ENCODE results near the gene TRAM2. TPM values are rescaled to one million over a fixed set of nuclear protein-coding genes. Genes with fewer than 3 reads are reported as not detected.
A peak's percentile ranks its signal among the peaks of the same experiment; 100 is the strongest.

Gene TRAM2
- total RNA-seq, 4 donors from 2014 or later, result 6.5 to 14.1 (median 7.2) TPM

DNA sequence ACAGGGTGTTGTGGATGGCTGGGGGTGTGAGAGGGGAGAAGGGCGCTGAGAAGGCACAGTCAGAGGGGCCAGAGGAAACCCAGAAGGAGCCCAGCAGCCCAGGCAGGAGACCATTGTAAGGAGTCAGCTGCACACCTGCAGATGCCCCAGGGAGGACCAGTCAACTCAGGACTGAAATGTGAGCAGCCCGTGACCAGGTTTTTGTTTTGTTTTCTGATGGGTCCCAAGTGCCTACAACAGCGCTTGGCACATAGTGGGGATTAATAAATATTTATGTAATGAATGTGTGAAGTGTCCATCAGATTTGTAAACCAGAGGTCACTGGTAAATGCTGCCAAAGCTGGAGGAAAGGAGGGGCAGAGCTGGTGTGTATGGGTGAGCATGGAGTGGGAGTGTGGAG lies 30.2 kb downstream of the TRAM2 start:
- Histone ChIP-seq H3K36me3 (no peaks in the 10 kb centered on the region), H3K9me3 (no peaks in the 10 kb centered on the region), H3K27ac (no peak overlapping the region), H3K27me3 (no peaks in the 10 kb centered on the region), H3K4me3 (no peak overlapping the region), H3K4me1 (peaks cover 66% of the 10 kb centered on the region)
- DNase-seq (ENCODE audit: low spot score in 2 of 2), result no peak
- TF ChIP-seq POLR2A (IDR thresholded peaks at IDR 0.05) (no peak), POLR2AphosphoS5 (IDR thresholded peaks at IDR 0.05) (no peak), EP300 (IDR thresholded peaks at IDR 0.05) (no peak)
- TF ChIP-seq, protein P1, sequence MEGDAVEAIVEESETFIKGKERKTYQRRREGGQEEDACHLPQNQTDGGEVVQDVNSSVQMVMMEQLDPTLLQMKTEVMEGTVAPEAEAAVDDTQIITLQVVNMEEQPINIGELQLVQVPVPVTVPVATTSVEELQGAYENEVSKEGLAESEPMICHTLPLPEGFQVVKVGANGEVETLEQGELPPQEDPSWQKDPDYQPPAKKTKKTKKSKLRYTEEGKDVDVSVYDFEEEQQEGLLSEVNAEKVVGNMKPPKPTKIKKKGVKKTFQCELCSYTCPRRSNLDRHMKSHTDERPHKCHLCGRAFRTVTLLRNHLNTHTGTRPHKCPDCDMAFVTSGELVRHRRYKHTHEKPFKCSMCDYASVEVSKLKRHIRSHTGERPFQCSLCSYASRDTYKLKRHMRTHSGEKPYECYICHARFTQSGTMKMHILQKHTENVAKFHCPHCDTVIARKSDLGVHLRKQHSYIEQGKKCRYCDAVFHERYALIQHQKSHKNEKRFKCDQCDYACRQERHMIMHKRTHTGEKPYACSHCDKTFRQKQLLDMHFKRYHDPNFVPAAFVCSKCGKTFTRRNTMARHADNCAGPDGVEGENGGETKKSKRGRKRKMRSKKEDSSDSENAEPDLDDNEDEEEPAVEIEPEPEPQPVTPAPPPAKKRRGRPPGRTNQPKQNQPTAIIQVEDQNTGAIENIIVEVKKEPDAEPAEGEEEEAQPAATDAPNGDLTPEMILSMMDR (IDR thresholded peaks at IDR 0.05), result no peak
- WGBS, result 92% methylated on average over 3 of the region's 3 CpGs

GRCh38 chr6:52546192-52546591 lies 30.7 kb downstream of the TRAM2 start:
- TF ChIP-seq POLR2AphosphoS5 (IDR thresholded peaks at IDR 0.05) (no peak), POLR2A (IDR thresholded peaks at IDR 0.05) (no peak)
- no peak for DNase-seq (ENCODE audit: low spot score in 2 of 2)
- H3K27me3 ChIP-seq, result no peaks in the 10 kb centered on the region
- H3K9me3 ChIP-seq, result no peaks in the 10 kb centered on the region
- H3K4me3 ChIP-seq, result no peak overlapping the region
- peaks cover 61% of the 10 kb centered on the region for H3K4me1 ChIP-seq
- WGBS, result 79% methylated on average over 1 of the region's 1 CpG
- H3K36me3 ChIP-seq, result no peaks in the 10 kb centered on the region
- no peak overlapping the region for H3K27ac ChIP-seq

- Histone ChIP-seq H3K36me3 (no peaks in the 10 kb centered on the region), H3K4me1 (peaks cover 56% of the 10 kb centered on the region), H3K4me3 (no peak overlapping the region), H3K27ac (peak overlapping the region; percentile 54), H3K9me3 (no peaks in the 10 kb centered on the region), H3K27me3 (no peaks in the 10 kb centered on the region)
- DNase-seq (ENCODE audit: low spot score in 2 of 2), result no peak
- no peak for TF ChIP-seq POLR2AphosphoS5 (IDR thresholded peaks at IDR 0.05)
- no peak for TF ChIP-seq EP300 (IDR thresholded peaks at IDR 0.05)
- no peak for TF ChIP-seq POLR2A (IDR thresholded peaks at IDR 0.05)
- TF ChIP-seq, protein P1 (IDR thresholded peaks at IDR 0.05), result no peak
- WGBS, result 64% methylated on average over 6 of the region's 6 CpGs
Measured at GRCh38 chr6:52545406-52546119, 31.3 kb downstream of the TRAM2 start.

GRCh38 chr6:52544602-52545405 lies 32.1 kb downstream of the TRAM2 start:
- Histone ChIP-seq H3K4me3 (no peak overlapping the region), H3K4me1 (peaks cover 54% of the 10 kb centered on the region), H3K27ac (peak overlapping the region; percentile 54), H3K9me3 (no peaks in the 10 kb centered on the region), H3K27me3 (no peaks in the 10 kb centered on the region), H3K36me3 (no peaks in the 10 kb centered on the region)
- DNase-seq (ENCODE audit: low spot score in 2 of 2), result no peak
- WGBS, result 82% methylated on average over 9 of the region's 9 CpGs
- TF ChIP-seq, protein P1 (IDR thresholded peaks at IDR 0.05), result no peak
- TF ChIP-seq POLR2A (IDR thresholded peaks at IDR 0.05) (no peak), EP300 (IDR thresholded peaks at IDR 0.05) (no peak), POLR2AphosphoS5 (IDR thresholded peaks at IDR 0.05) (no peak)

- no peaks in the 10 kb centered on the region for H3K36me3 ChIP-seq
- no peaks in the 10 kb centered on the region for H3K27me3 ChIP-seq
- H3K4me3 ChIP-seq, result no peak overlapping the region
- peak overlapping the region; percentile 54 for H3K27ac ChIP-seq
- H3K4me1 ChIP-seq, result peaks cover 58% of the 10 kb centered on the region
- TF ChIP-seq, protein P1 (IDR thresholded peaks at IDR 0.05), result no peak
- TF ChIP-seq POLR2AphosphoS5 (IDR thresholded peaks at IDR 0.05) (no peak), POLR2A (IDR thresholded peaks at IDR 0.05) (no peak), EP300 (IDR thresholded peaks at IDR 0.05) (no peak)
- DNase-seq (ENCODE audit: low spot score in 2 of 2), result no peak
- no peaks in the 10 kb centered on the region for H3K9me3 ChIP-seq
- WGBS, result 78% methylated on average over 10 of the region's 10 CpGs
Measured at GRCh38 chr6:52543729-52544601, 32.9 kb downstream of the TRAM2 start.

Data from suprapubic skin (tissue), 4 donors.